ENCODE results near the gene SLC25A1. TPM values are rescaled to one million over a fixed set of nuclear protein-coding genes. Genes with fewer than 3 reads are reported as not detected.

SLC25A1 gene
- total RNA-seq, 1 experiment from 2014 or later: 162 TPM

DNA sequence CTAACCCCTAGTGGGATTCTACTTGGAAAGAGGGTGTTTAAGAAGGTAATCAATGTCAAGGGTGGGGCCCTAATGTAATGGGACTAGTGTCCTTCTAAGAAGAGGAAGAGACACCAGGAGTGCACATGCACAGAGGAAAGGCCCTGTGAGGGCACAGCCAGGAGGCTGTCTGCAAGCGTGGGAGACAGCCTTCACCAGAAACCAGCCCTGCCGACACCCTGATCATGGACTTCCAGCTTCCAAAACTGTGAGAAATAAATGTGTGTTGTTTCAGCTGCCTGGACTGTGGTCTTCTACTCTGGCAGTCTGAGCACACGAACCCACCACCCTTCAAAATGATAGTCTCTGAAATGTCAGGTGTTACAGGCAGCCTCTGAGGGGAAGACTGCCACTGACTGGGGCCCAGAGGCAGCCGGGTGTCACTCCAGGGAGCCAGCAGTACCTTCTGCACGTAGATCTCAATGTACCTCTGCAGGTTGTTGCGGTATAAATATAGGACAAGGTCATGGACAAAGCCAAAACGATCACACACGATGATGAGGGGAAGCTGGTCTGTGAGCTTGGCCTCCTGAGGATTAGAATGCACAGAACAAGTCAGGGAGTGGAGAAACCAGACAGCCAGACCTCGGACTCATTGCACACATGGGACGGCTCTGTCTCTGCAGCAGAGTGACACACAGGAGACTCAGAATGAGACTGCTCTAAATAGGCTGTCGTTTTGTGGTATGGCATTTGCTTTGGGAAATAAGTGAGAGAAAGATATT lies 43.9 kb upstream of the SLC25A1 start:
- no peaks in the 10 kb centered on the region for H3K27me3 ChIP-seq (ENCODE audit: control insufficient read depth, insufficient read depth, low read length)
- ChIA-PET CTCF (interaction anchor here (0.7 kb wide), 1 partner anchor 36 kb away, joined by 3 read pairs; no protein-coding TSS in a partner anchor), POLR2A (interaction anchor here (0.5 kb wide), 1 partner anchor 181 kb away, joined by 10 read pairs; no protein-coding TSS in a partner anchor)
- in situ Hi-C loops (cut with HindIII; ENCODE audit: low pct_unique_long_range_greater_than_20kb, low sequenced_read_pairs): no loop called here
- H3K4me3 ChIP-seq (ENCODE audit: low read depth in 2 of 2, low read length in 2 of 2): no peak overlapping the region
- H3K4me1 ChIP-seq (ENCODE audit: control insufficient read depth, insufficient read depth, low read length): no peaks in the 10 kb centered on the region
- H3K9me3 ChIP-seq (ENCODE audit: control insufficient read depth, insufficient read depth, low read depth, low read length): no peaks in the 10 kb centered on the region
- no peak for ATAC-seq
- intact Hi-C loops (cut with micrococcal nuclease; ENCODE audit: unreplicated experiment): loop anchor here (10.0 kb wide), 1 partner anchor 62 kb away; no protein-coding TSS in a partner anchor
- BruUV-seq (replicated peaks): no TSS peak
- no peaks in the 10 kb centered on the region for H3K36me3 ChIP-seq (ENCODE audit: control insufficient read depth, insufficient read depth, low read length)
- DNase-seq (ENCODE audit: low read depth, low spot score): no peak
- TF ChIP-seq TCF7L2 (IDR thresholded peaks at IDR 0.05; ENCODE audit: low read depth, low read length): no peak
- TF ChIP-seq, protein P1, sequence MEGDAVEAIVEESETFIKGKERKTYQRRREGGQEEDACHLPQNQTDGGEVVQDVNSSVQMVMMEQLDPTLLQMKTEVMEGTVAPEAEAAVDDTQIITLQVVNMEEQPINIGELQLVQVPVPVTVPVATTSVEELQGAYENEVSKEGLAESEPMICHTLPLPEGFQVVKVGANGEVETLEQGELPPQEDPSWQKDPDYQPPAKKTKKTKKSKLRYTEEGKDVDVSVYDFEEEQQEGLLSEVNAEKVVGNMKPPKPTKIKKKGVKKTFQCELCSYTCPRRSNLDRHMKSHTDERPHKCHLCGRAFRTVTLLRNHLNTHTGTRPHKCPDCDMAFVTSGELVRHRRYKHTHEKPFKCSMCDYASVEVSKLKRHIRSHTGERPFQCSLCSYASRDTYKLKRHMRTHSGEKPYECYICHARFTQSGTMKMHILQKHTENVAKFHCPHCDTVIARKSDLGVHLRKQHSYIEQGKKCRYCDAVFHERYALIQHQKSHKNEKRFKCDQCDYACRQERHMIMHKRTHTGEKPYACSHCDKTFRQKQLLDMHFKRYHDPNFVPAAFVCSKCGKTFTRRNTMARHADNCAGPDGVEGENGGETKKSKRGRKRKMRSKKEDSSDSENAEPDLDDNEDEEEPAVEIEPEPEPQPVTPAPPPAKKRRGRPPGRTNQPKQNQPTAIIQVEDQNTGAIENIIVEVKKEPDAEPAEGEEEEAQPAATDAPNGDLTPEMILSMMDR (IDR thresholded peaks at IDR 0.05): no peak
- no peak for TF ChIP-seq POLR2AphosphoS5 (IDR thresholded peaks at IDR 0.05; ENCODE audit: low read depth, low read length)
- no peak for TF ChIP-seq SIN3A (IDR thresholded peaks at IDR 0.05; ENCODE audit: borderline replicate concordance, insufficient read depth, low read depth, low read length)
- TF ChIP-seq, protein P2, sequence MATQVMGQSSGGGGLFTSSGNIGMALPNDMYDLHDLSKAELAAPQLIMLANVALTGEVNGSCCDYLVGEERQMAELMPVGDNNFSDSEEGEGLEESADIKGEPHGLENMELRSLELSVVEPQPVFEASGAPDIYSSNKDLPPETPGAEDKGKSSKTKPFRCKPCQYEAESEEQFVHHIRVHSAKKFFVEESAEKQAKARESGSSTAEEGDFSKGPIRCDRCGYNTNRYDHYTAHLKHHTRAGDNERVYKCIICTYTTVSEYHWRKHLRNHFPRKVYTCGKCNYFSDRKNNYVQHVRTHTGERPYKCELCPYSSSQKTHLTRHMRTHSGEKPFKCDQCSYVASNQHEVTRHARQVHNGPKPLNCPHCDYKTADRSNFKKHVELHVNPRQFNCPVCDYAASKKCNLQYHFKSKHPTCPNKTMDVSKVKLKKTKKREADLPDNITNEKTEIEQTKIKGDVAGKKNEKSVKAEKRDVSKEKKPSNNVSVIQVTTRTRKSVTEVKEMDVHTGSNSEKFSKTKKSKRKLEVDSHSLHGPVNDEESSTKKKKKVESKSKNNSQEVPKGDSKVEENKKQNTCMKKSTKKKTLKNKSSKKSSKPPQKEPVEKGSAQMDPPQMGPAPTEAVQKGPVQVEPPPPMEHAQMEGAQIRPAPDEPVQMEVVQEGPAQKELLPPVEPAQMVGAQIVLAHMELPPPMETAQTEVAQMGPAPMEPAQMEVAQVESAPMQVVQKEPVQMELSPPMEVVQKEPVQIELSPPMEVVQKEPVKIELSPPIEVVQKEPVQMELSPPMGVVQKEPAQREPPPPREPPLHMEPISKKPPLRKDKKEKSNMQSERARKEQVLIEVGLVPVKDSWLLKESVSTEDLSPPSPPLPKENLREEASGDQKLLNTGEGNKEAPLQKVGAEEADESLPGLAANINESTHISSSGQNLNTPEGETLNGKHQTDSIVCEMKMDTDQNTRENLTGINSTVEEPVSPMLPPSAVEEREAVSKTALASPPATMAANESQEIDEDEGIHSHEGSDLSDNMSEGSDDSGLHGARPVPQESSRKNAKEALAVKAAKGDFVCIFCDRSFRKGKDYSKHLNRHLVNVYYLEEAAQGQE (IDR thresholded peaks at IDR 0.05; ENCODE audit: insufficient read depth in 1 of 2, low read depth in 2 of 2, low read length in 1 of 2): no peak
- no peak overlapping the region for H3K27ac ChIP-seq (ENCODE audit: low read length)

DNA sequence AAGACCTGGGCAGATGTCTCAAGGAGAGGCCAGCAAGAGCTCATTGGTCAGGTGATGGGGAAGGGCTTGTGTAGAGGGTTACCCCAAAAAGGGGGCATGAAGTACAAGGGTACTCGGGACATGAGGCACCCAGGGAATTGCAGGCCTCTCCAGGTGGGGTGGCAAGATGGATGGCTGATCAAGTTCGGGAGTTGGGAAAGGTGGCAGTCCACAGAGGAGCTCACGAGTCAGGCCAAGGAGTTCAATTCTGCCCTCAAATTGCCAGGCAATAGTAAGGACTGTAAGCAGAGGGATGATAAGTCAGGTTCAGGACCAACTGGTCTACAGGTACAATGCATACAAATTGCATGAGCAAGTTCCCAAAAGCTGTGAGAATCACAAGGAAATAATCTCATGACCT lies 42.3 kb upstream of the SLC25A1 start:
- Histone ChIP-seq H3K36me3 (ENCODE audit: control insufficient read depth, insufficient read depth, low read length) (no peaks in the 10 kb centered on the region), H3K27me3 (ENCODE audit: control insufficient read depth, insufficient read depth, low read length) (no peaks in the 10 kb centered on the region), H3K27ac (ENCODE audit: low read length) (no peak overlapping the region), H3K4me3 (ENCODE audit: low read depth in 2 of 2, low read length in 2 of 2) (no peak overlapping the region), H3K4me1 (ENCODE audit: control insufficient read depth, insufficient read depth, low read length) (no peaks in the 10 kb centered on the region), H3K9me3 (ENCODE audit: control insufficient read depth, insufficient read depth, low read depth, low read length) (no peaks in the 10 kb centered on the region)
- DNase-seq (ENCODE audit: low read depth, low spot score): no peak
- ChIA-PET CTCF (no interaction called here), POLR2A (no interaction called here)
- TF ChIP-seq TCF7L2 (IDR thresholded peaks at IDR 0.05; ENCODE audit: low read depth, low read length) (no peak), POLR2AphosphoS5 (IDR thresholded peaks at IDR 0.05; ENCODE audit: low read depth, low read length) (no peak), SIN3A (IDR thresholded peaks at IDR 0.05; ENCODE audit: borderline replicate concordance, insufficient read depth, low read depth, low read length) (no peak)
- TF ChIP-seq, protein P1 (IDR thresholded peaks at IDR 0.05): no peak
- TF ChIP-seq, protein P2 (IDR thresholded peaks at IDR 0.05; ENCODE audit: insufficient read depth in 1 of 2, low read depth in 2 of 2, low read length in 1 of 2): no peak
- intact Hi-C loops (cut with micrococcal nuclease; ENCODE audit: unreplicated experiment): loop anchor here (10.0 kb wide), 1 partner anchor 64 kb away; no protein-coding TSS in a partner anchor
- no TSS peak for BruUV-seq (replicated peaks)
- no peak for ATAC-seq
- in situ Hi-C loops (cut with HindIII; ENCODE audit: low pct_unique_long_range_greater_than_20kb, low sequenced_read_pairs): no loop called here

Measured in Panc1 (cell line).